ENCODE measurements around the gene NUP58. TPM values are rescaled to one million over a fixed set of nuclear protein-coding genes. Genes with fewer than 3 reads are reported as not detected.

The NUP58 gene
- polyA plus RNA-seq, 1 experiment: 46.2 TPM

DNA sequence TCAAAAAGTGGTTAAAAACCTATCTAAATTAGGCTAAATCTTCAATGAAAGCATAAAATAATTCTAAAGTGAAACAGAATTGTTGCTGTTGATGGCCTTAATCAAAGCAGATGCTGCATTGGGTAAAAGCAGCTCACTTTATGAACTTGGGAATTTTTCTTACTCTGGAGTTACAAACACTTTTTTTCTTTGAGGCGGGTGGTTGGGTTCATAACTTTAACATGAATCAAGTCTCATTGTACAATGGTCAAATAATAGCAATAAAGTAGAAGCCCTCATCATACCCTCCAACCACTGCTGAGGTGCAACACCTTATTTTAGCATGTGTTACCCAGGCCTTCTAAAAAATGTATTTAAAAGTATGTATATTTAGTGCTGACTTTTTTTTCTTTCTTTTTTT lies 29.1 kb downstream of the NUP58 start:
- H3K9me3 ChIP-seq (ENCODE audit: control insufficient read depth, insufficient read depth, low read length): no peaks in the 10 kb centered on the region
- no peaks in the 10 kb centered on the region for H3K27me3 ChIP-seq (ENCODE audit: control insufficient read depth, insufficient read depth, low read length)
- no peak for DNase-seq (ENCODE audit: low read depth, low spot score)
- no peak overlapping the region for H3K27ac ChIP-seq (ENCODE audit: low read depth, low read length)
- CTCF ChIA-PET: interaction anchor here (1.3 kb wide), 1 partner anchor 43 kb away, joined by 12 read pairs; no protein-coding TSS in a partner anchor
- TF ChIP-seq, protein P1, sequence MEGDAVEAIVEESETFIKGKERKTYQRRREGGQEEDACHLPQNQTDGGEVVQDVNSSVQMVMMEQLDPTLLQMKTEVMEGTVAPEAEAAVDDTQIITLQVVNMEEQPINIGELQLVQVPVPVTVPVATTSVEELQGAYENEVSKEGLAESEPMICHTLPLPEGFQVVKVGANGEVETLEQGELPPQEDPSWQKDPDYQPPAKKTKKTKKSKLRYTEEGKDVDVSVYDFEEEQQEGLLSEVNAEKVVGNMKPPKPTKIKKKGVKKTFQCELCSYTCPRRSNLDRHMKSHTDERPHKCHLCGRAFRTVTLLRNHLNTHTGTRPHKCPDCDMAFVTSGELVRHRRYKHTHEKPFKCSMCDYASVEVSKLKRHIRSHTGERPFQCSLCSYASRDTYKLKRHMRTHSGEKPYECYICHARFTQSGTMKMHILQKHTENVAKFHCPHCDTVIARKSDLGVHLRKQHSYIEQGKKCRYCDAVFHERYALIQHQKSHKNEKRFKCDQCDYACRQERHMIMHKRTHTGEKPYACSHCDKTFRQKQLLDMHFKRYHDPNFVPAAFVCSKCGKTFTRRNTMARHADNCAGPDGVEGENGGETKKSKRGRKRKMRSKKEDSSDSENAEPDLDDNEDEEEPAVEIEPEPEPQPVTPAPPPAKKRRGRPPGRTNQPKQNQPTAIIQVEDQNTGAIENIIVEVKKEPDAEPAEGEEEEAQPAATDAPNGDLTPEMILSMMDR (IDR thresholded peaks at IDR 0.05; ENCODE audit: low read depth, low read length): no peak
- POLR2A ChIA-PET: no interaction called here
- H3K4me3 ChIP-seq (ENCODE audit: low read depth, low read length): no peak overlapping the region

DNA sequence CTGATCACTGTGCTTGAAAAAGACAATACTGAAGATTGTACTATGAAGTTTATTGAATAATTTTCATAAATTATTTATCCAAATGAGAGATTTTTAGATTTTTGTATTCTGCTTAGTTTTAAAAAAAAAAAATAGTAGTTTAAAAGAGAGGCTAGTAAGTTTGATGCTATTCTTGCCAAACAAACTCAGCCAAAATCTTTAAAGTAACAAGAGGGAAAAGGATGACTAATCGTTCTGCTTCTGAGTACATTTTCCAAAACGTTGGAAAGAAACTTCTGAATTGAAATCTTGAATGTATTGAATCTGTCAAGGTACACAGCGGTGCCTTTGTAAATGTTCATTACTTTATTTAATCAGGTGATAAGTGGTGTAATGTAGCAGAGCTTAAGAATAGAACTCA lies 34.4 kb downstream of the NUP58 start:
- ChIA-PET CTCF (interaction anchor here (1.2 to 2.7 kb wide), 2 partner anchors 39 to 48 kb away, joined by 3 to 13 read pairs; no protein-coding TSS in a partner anchor), POLR2A (interaction anchor here (0.7 kb wide), 1 partner anchor 9 kb away, joined by 3 read pairs; no protein-coding TSS in a partner anchor)
- TF ChIP-seq, protein P1 (IDR thresholded peaks at IDR 0.05; ENCODE audit: low read depth, low read length): no peak
- Histone ChIP-seq H3K27me3 (ENCODE audit: control insufficient read depth, insufficient read depth, low read length) (no peaks in the 10 kb centered on the region), H3K4me3 (ENCODE audit: low read depth, low read length) (no peak overlapping the region), H3K9me3 (ENCODE audit: control insufficient read depth, insufficient read depth, low read length) (no peaks in the 10 kb centered on the region), H3K27ac (ENCODE audit: low read depth, low read length) (no peak overlapping the region)
- DNase-seq (ENCODE audit: low read depth, low spot score): no peak

DNA sequence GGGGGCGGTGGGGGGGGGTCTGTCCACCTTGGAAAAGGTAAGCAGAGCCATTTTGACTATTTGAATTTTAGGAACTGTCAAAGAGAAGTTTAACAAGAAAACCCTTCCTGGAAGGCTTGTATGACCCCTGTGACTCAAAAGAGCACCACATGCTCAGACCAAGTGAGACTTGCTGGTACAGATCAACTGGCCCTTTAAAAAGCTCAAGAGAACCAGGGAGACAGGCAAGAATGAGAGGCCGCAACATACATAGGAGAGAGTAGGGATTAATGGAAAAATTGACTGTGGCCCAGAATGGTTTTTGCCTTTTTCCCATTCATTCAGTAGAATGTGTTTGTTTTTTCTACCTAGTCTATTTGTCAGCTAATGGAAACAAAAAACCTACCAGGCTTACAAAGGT lies 44.2 kb downstream of the NUP58 start:
- H3K9me3 ChIP-seq (ENCODE audit: control insufficient read depth, insufficient read depth, low read length): no peaks in the 10 kb centered on the region
- no peak overlapping the region for H3K27ac ChIP-seq (ENCODE audit: low read depth, low read length)
- ChIA-PET CTCF (interaction anchor here (0.8 to 1.0 kb wide), 2 partner anchors 21 to 58 kb away, joined by 3 read pairs; no protein-coding TSS in a partner anchor), POLR2A (interaction anchor here (0.6 kb wide), 1 partner anchor 9 kb away, joined by 3 read pairs; no protein-coding TSS in a partner anchor)
- no peaks in the 10 kb centered on the region for H3K27me3 ChIP-seq (ENCODE audit: control insufficient read depth, insufficient read depth, low read length)
- TF ChIP-seq, protein P1 (IDR thresholded peaks at IDR 0.05; ENCODE audit: low read depth, low read length): no peak
- H3K4me3 ChIP-seq (ENCODE audit: low read depth, low read length): no peak overlapping the region
- no peak for DNase-seq (ENCODE audit: low read depth, low spot score)

DNA sequence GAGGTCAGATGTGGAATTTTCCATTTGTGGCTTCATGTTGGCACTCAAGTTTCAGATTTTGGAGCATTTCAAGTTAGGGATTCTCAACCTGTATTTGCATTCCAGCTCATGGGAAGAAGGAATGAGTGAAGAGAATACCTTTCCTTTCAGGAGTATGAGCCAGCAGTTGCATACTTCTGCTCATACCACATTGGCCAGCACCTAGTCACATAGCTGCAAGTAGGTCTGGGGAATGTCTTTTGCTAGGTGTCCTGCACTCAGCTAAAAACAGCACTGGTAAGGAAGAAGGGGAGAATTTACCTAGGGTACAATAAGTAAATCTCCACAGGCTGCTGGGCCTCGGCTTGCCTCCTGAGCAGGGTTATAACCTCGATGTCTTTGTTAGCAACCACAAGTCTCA lies 45.7 kb downstream of the NUP58 start:
- no peaks in the 10 kb centered on the region for H3K9me3 ChIP-seq (ENCODE audit: control insufficient read depth, insufficient read depth, low read length)

DNA sequence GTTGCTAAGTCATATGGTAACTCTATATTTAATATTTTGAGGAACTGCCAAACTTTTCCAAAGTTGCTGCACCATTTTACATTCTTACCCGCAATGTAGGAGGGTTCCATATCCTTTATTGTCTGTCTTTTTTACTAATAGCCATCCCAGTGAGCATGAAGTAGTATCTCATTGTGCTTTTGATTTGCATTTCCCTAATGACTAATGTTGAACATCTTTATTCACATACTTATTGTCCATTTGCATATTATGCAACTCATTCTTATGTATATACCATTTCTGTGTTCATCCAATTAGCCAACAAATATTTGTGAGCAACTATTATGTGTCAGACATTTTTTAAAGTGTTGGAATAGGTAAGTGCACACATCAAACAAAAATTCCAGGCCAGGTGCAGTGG lies 50.0 kb downstream of the NUP58 start:
- H3K27me3 ChIP-seq (ENCODE audit: control insufficient read depth, insufficient read depth, low read length): peaks cover 8% of the 10 kb centered on the region
- no peaks in the 10 kb centered on the region for H3K9me3 ChIP-seq (ENCODE audit: control insufficient read depth, insufficient read depth, low read length)
- H3K27ac ChIP-seq (ENCODE audit: low read depth, low read length): no peak overlapping the region
- TF ChIP-seq, protein P1 (IDR thresholded peaks at IDR 0.05; ENCODE audit: low read depth, low read length): no peak
- no peak for DNase-seq (ENCODE audit: low read depth, low spot score)
- POLR2A ChIA-PET: no interaction called here
- CTCF ChIA-PET: no interaction called here
- H3K4me3 ChIP-seq (ENCODE audit: low read depth, low read length): no peak overlapping the region

More for the DNA sequence above, 45.7 kb downstream of the NUP58 start:
- Histone ChIP-seq H3K27me3 (ENCODE audit: control insufficient read depth, insufficient read depth, low read length) (no peaks in the 10 kb centered on the region), H3K27ac (ENCODE audit: low read depth, low read length) (no peak overlapping the region), H3K4me3 (ENCODE audit: low read depth, low read length) (no peak overlapping the region)
- ChIA-PET POLR2A (no interaction called here), CTCF (interaction anchor here (0.7 to 1.4 kb wide), 3 partner anchors 26 to 234 kb away, joined by 3 to 12 read pairs (median 3); no protein-coding TSS in a partner anchor)
- DNase-seq (ENCODE audit: low read depth, low spot score): no peak
- TF ChIP-seq, protein P1 (IDR thresholded peaks at IDR 0.05; ENCODE audit: low read depth, low read length): no peak

All from AG04450 (cell line).